BLaER1 treated with 17β-estradiol and CSF1 and Interleukin-3, amounts not matched to agents 10 nM and 100 nM (cell line): ENCODE results near the gene ACOT8.

ENCODE experiments used
- H3K27ac ChIP-seq, 11 experiments: shearing (Covaris generic); formaldehyde crosslinking; 2 replicates each; pipeline ENCODE4 v1.8.1; 2022
- H3K27me3 ChIP-seq, 11 experiments: shearing (Covaris generic); formaldehyde crosslinking; 2 replicates each; pipeline ENCODE4 v1.8.1; 2022
- H3K36me3 ChIP-seq, 11 experiments: shearing (Covaris generic); formaldehyde crosslinking; 2 replicates each; pipeline ENCODE4 v1.8.1; 2022
- H3K4me1 ChIP-seq, 10 experiments: shearing (Covaris generic); formaldehyde crosslinking; 2 replicates each; pipeline ENCODE4 v1.8.1; 2022
- H3K4me2 ChIP-seq, 11 experiments: shearing (Covaris generic); formaldehyde crosslinking; 2 replicates each; pipeline ENCODE4 v1.8.1; 2022
- H3K4me3 ChIP-seq, 10 experiments: shearing (Covaris generic); formaldehyde crosslinking; 2 replicates each; pipeline ENCODE4 v1.8.1; 2022
- H3K9ac ChIP-seq, 11 experiments: shearing (Covaris generic); formaldehyde crosslinking; 2 replicates each; pipeline ENCODE4 v1.8.1; 2022
- H3K9me3 ChIP-seq, 11 experiments: shearing (Covaris generic); formaldehyde crosslinking; replicated peaks in 1 of 11; 2 replicates each; pipeline ENCODE4 v1.8.1; 2022
- H4K20me1 ChIP-seq, 11 experiments: shearing (Covaris generic); formaldehyde crosslinking; 2 replicates each; pipeline ENCODE4 v1.8.1; 2022
- Cebpa-rat ChIP-seq, 11 experiments: shearing (Covaris generic); IDR thresholded peaks; 2 replicates each; pipeline ENCODE4 v1.8.1; 2022

Gene ACOT8

DNA sequence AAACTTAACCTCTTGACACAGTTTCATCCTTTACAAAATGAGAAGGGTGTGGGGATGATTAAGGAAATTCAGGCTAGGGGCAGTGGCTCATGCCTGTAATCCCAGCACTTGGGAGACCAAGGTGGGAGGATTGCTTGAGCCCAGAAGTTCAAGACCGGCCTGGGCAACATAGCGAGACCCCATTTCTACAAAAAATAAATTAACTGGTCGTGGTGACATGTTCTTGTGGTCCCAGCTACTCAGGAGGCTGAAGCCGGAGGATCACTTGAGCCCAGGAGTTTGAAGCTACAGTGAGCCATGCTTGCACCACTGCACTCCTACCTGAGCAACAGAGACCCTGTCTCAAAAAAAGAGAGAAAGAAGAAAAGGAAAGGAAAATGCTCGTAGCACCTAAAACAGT is 9.3 kb upstream of the ACOT8 start:
- H3K9me3 ChIP-seq, result no peaks in the 10 kb centered on the region

DNA sequence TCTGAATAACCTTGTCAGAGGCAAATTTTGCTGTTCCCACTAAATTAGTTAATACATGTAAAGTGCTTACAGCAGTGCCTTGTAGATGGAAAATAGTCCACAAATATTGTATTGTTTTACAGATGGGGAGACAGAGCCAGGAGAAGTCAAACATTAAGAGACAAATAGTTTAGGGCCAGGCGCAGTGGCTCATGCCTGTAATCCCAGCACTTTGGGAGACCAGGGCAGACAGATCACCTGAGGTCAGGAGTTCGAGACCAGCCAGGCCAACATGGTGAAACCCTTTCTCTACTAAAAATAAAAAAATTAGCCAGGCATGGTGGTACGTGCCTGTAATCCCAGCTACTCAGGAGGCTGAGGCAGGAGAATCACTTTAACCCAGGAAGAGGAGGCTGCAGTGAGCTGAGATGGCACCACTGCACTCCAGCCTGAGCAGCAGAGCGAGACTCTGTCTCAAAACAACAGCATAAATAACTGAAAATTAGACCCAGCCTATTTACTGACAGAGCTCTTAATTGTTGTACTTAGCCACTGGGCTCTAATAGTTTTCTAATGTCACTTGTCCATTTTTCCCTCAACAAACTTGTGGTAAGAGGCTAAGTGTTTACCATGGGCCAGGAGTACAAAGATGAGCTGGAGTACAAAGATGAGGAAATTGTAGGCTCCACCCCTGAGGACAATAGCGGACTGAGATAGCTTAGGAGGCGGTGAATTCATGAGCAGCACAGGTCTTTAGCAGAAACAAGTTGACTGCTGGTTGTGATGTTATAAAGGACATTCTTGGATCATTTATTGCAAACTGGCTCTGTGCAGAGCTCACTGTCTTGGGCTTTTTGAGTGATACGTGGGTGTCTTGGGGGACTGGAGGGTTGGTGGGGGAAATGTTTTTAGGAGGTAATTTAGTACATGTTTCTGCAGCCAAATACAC is 6.6 kb upstream of the ACOT8 start:
- Histone ChIP-seq H3K4me3 (no peak overlapping the region), H3K27ac (no peak overlapping the region), H3K4me2 (no peak overlapping the region), H3K9me3 (no peaks in the 10 kb centered on the region), H4K20me1 (peaks cover 0 to 4% (median 0%) of the 10 kb centered on the region in 11 experiments; a peak in 1 of 22 replicates), H3K27me3 (no peaks in the 10 kb centered on the region), H3K4me1 (peaks cover under 1 to 30% (median 8%) of the 10 kb centered on the region in 10 experiments; a peak in 13 of 20 replicates), H3K36me3 (peaks cover 0 to 3% (median 0%) of the 10 kb centered on the region in 11 experiments; a peak in 3 of 22 replicates), H3K9ac (no peak overlapping the region)
- no peak for TF ChIP-seq Cebpa-rat (IDR thresholded peaks at IDR 0.05)

More for the DNA sequence above, 9.3 kb upstream of the ACOT8 start:
- no peak for TF ChIP-seq Cebpa-rat (IDR thresholded peaks at IDR 0.05)
- peaks cover 0 to 16% (median 0%) of the 10 kb centered on the region in 11 experiments; a peak in 7 of 22 replicates for H3K36me3 ChIP-seq
- H3K27me3 ChIP-seq, result no peaks in the 10 kb centered on the region
- no peak overlapping the region for H3K4me2 ChIP-seq
- H4K20me1 ChIP-seq, result peaks cover 0 to 4% (median 0%) of the 10 kb centered on the region in 11 experiments; a peak in 1 of 22 replicates
- no peak overlapping the region for H3K27ac ChIP-seq
- no peak overlapping the region for H3K9ac ChIP-seq
- H3K4me1 ChIP-seq, result peaks cover 0 to 9% (median 0%) of the 10 kb centered on the region in 10 experiments; a peak in 3 of 20 replicates
- no peak overlapping the region for H3K4me3 ChIP-seq

DNA sequence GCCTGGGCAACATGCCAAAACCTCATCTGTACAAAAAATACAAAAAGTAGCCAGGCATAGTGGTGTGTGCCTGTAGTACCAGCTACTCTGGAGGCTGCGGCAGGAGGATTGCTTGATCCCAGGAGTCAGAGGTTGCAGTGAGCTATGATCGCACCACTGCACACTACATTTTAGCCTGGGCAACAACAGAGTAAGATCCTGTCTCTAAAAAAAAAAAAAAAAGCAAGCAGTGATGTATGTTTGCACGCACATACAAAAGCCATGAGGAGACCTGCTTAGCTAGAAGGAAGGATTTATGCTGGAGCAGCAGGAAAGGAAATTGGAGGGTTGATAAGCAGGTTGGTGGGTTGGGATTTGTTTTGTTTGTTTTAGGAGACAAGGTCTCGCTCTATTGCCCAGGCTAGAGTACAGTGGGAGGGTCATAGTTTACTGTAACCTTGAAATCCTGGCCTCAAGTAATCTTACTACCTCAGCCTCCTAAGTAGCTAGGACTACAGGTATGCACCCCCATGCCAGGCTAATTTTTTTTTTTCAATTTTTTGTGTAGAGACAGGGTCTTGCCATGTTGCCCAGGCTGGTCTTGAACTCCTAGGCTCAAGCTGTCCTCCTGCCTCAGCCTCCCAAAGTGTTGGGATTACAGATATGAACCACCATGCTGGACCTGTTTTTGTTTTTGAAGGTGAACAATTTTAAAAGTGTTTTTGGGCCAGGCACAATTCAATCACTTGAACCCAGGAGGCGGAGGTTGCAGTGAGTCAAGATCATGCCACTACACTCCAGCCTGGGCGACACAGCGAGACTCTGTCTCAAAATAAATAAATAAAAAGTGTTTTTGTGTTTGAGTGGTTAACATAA is 4.3 kb upstream of the ACOT8 start:
- no peaks in the 10 kb centered on the region for H3K9me3 ChIP-seq
- no peak overlapping the region for H3K27ac ChIP-seq
- H3K4me2 ChIP-seq, result peak overlapping the region in 1 of 11 experiments; percentile 7; a peak in 1 of 22 replicates
- H3K4me1 ChIP-seq, result peaks cover 14 to 42% (median 21%) of the 10 kb centered on the region in 10 experiments
- no peaks in the 10 kb centered on the region for H3K27me3 ChIP-seq
- no peak overlapping the region for H3K4me3 ChIP-seq
- TF ChIP-seq Cebpa-rat (IDR thresholded peaks at IDR 0.05), result no peak
- peaks cover 0 to 3% (median 0%) of the 10 kb centered on the region in 11 experiments; a peak in 2 of 22 replicates for H3K36me3 ChIP-seq
- peaks cover 0 to 2% (median 0%) of the 10 kb centered on the region in 11 experiments; a peak in 1 of 22 replicates for H4K20me1 ChIP-seq
- H3K9ac ChIP-seq, result no peak overlapping the region

DNA sequence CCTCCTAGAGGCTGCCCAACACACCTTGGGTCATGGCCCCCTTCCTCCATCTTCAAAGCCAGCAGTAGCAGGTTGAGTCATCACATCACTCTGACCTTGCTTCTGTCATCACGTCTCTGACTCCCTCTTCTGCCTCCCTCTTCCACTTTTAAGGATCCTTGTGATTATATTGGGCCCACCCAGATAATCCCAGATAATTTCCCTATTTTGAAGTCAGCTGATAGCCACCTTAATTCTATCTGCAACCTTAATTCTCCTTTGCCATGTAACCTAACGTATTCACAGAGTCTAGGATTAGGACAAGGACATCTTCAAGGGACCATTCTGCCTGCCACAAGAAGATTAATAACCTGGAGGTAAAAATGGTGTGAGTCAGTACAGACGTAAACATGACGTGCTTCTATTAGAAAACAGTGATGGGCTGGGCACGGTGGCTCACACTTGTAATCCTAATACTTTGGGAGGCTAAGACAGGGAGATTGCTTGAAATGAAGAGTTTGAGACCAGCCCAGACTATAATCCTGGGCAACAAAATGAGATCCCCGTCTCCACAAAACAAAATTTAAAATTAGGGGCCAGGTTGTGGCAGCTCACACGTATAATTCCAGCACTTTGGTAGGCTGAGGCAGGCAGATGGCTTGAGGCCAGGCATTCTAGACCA is 3.5 kb upstream of the ACOT8 start:
- no peak overlapping the region for H3K4me3 ChIP-seq
- H3K4me1 ChIP-seq, result peaks cover 21 to 46% (median 28%) of the 10 kb centered on the region in 10 experiments
- H3K9me3 ChIP-seq, result no peaks in the 10 kb centered on the region
- peaks cover 0 to 3% (median 0%) of the 10 kb centered on the region in 11 experiments; a peak in 2 of 22 replicates for H3K36me3 ChIP-seq
- TF ChIP-seq Cebpa-rat (IDR thresholded peaks at IDR 0.05), result no peak
- H3K27ac ChIP-seq, result no peak overlapping the region
- H4K20me1 ChIP-seq, result no peaks in the 10 kb centered on the region
- H3K27me3 ChIP-seq, result no peaks in the 10 kb centered on the region
- H3K9ac ChIP-seq, result no peak overlapping the region
- peak overlapping the region in 1 of 11 experiments; percentile 7; a peak in 1 of 22 replicates for H3K4me2 ChIP-seq

DNA sequence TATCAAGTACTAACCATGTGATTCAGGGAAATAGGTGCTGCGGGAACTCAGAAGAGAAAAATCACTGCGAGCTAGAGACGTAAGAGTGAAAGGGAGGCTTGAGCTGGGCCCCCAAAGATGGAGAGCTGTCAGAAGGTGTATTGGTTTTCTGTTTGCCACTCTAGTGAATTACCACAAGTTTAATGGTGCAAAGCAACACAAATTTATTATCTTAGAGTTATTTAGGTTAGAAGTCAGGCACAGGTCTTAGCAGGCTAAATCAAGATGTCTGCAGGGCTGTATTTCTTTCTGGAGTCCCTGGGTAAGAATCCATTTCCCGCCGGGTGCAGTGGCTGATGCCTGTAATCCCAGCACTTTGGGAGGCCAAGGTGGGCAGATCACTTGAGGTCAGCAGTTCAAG is 2.7 kb upstream of the ACOT8 start:
- peaks cover 25 to 48% (median 32%) of the 10 kb centered on the region in 10 experiments for H3K4me1 ChIP-seq
- no peak overlapping the region for H3K27ac ChIP-seq

DNA sequence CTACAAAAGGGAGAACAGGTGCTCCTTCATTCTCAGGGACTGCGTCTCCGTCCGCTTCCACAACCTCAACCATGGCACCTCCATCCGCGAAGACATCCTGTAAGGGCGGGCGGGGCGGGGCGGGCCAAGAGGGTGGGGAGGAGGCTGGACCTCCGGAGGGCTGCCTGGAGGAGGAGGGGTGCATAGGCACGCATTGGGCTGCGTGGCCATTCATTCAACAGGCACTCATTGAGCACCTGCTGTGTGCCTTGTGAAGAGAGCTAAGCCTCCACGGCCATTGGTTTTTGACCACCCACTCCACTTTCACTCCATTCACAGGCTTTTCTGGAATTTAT is 657 bp upstream of the ACOT8 start:
- H3K9ac ChIP-seq, result peak overlapping the region; percentile 78 to 92 (median 85)
- H3K36me3 ChIP-seq, result peaks cover 12 to 23% (median 21%) of the 10 kb centered on the region in 11 experiments; a peak in 19 of 22 replicates
- H3K27ac ChIP-seq, result peak overlapping the region; percentile 63 to 85 (median 78); a peak in 21 of 22 replicates
- H3K9me3 ChIP-seq, result no peaks in the 10 kb centered on the region
- H3K27me3 ChIP-seq, result no peaks in the 10 kb centered on the region
- no peaks in the 10 kb centered on the region for H4K20me1 ChIP-seq
- peak overlapping the region; percentile 81 to 96 (median 89) for H3K4me2 ChIP-seq
- no peak for TF ChIP-seq Cebpa-rat (IDR thresholded peaks at IDR 0.05)
- peaks cover 25 to 53% (median 37%) of the 10 kb centered on the region in 10 experiments for H3K4me1 ChIP-seq
- H3K4me3 ChIP-seq, result peak overlapping the region; percentile 76 to 97 (median 84)

More for the DNA sequence above, 2.7 kb upstream of the ACOT8 start:
- Histone ChIP-seq H4K20me1 (no peaks in the 10 kb centered on the region), H3K27me3 (no peaks in the 10 kb centered on the region), H3K4me2 (no peak overlapping the region; a peak in 2 of 22 replicates), H3K9ac (no peak overlapping the region), H3K36me3 (peaks cover 0 to 7% (median 2%) of the 10 kb centered on the region in 11 experiments; a peak in 13 of 22 replicates), H3K9me3 (no peaks in the 10 kb centered on the region), H3K4me3 (no peak overlapping the region)
- no peak for TF ChIP-seq Cebpa-rat (IDR thresholded peaks at IDR 0.05)

DNA sequence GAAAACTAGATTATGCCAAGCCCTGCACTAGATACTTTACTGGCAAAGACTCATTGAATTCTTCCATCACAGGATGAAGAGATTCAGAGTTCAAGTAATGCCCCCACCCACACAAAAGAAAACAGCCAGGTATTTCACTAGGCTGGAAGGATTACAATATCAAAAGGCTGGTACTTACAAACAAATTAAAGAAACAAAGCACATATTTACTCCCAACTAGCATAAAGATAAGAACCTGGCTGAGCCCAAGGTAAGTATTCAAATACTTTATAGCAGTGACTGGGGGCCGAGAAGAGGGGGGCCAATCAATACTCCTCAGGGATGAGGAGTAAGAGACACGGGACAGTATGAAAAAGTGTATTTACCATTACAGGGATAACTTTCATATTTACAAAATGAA is 3.7 kb downstream of the ACOT8 start:
- peaks cover 33 to 67% (median 51%) of the 10 kb centered on the region in 11 experiments; a peak in 21 of 22 replicates for H3K36me3 ChIP-seq
- no peak overlapping the region for H3K4me3 ChIP-seq
- H3K27ac ChIP-seq, result no peak overlapping the region
- H3K9me3 ChIP-seq, result no peaks in the 10 kb centered on the region
- H3K4me1 ChIP-seq, result peaks cover 18 to 31% (median 28%) of the 10 kb centered on the region in 10 experiments
- H3K4me2 ChIP-seq, result no peak overlapping the region
- H4K20me1 ChIP-seq, result peaks cover 0 to 7% (median 0%) of the 10 kb centered on the region in 11 experiments; a peak in 1 of 22 replicates
- 0 out of 22 replicates have a peak overlapping the region, but pooled peaks of 1 of the 11 experiments have one; percentile 29 for H3K9ac ChIP-seq
- no peaks in the 10 kb centered on the region for H3K27me3 ChIP-seq
- TF ChIP-seq Cebpa-rat (IDR thresholded peaks at IDR 0.05), result no peak

DNA sequence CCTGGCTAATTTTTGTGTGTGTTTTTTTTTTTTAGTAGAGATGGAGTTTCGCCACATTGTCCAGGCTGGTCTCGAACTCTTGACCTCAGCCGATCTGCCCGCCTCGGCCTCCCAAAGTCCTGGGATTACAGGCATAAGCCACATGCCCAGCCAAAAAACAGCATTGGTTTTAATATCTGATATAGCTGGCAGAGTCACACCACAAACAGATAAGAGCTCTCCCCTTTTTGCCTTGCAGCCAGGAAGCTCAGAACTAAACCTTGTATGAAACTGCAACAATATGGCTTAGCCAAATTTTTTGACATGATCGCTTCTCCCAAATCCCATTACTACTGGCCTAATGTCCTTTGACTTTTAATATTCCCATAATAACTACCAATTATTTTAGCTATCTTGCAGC is 4.9 kb downstream of the ACOT8 start:
- Histone ChIP-seq H3K36me3 (peaks cover 45 to 79% (median 62%) of the 10 kb centered on the region in 11 experiments; a peak in 21 of 22 replicates), H3K4me1 (peaks cover 12 to 25% (median 22%) of the 10 kb centered on the region in 10 experiments), H3K4me3 (no peak overlapping the region), H4K20me1 (peaks cover 0 to 9% (median 0%) of the 10 kb centered on the region in 11 experiments; a peak in 1 of 22 replicates), H3K27me3 (no peaks in the 10 kb centered on the region), H3K9ac (no peak overlapping the region), H3K27ac (no peak overlapping the region), H3K9me3 (no peaks in the 10 kb centered on the region), H3K4me2 (no peak overlapping the region)
- TF ChIP-seq Cebpa-rat (IDR thresholded peaks at IDR 0.05), result no peak
